Thyroid gland (tissue), 4 donors: ENCODE data around the gene ZNF490. TPM values are rescaled to one million over a fixed set of nuclear protein-coding genes. Genes with fewer than 3 reads are reported as not detected.

Experiments used
- DNase-seq, 2 donors: peaks; one replicate each; pipeline ENCODE4 v3.0.0-alpha.2; 2019
- H3K27ac ChIP-seq, 3 donors: fragments of 200-600 bp; sonication (generic); 1 replicate in 2 of 3; 2 replicates in 1 of 3; pipeline ENCODE4 v1.5.1; 2016 to 2019; ENCODE audit warnings: mild to moderate bottlenecking in 1 of 3, moderate library complexity in 1 of 3
- H3K27me3 ChIP-seq: fragments of 200-600 bp; sonication (generic); one replicate; pipeline ENCODE4 v1.5.1; 2019
- H3K36me3 ChIP-seq, 2 donors: fragments of 200-600 bp; sonication (generic); one replicate each; pipeline ENCODE4 v1.5.1; 2016 to 2019
- H3K4me1 ChIP-seq, 2 donors: fragments of 200-600 bp; sonication (generic); one replicate each; pipeline ENCODE4 v1.5.1; 2017 to 2019
- H3K4me3 ChIP-seq, 3 donors: fragments of 200-600 bp; sonication (generic); replicated peaks in 1 of 3; 1 replicate in 2 of 3; 2 replicates in 1 of 3; pipeline ENCODE4 v1.5.1; 2016; ENCODE audit warnings: mild to moderate bottlenecking in 1 of 3
- H3K9me3 ChIP-seq: fragments of 200-600 bp; sonication (generic); one replicate; pipeline ENCODE4 v1.5.1; 2017
- CTCF ChIP-seq, 6 experiments: fragments of 200-600 bp in 3 of 6; fragments of 450-650 bp in 3 of 6; sonication (generic) in 3 of 6; IDR thresholded peaks; one replicate each; pipeline ENCODE4 v1.5.1; 2016 to 2019; ENCODE audit warnings: antibody characterized with exemption in 6 of 6, mild to moderate bottlenecking in 2 of 6, inconsistent platforms in 1 of 6, moderate library complexity in 1 of 6
- POLR2A ChIP-seq, 2 donors: fragments of 450-650 bp; IDR thresholded peaks; one replicate each; pipeline ENCODE4 v1.6.1; 2017; ENCODE audit warnings: antibody characterized with exemption in 2 of 2, mild to moderate bottlenecking in 2 of 2, moderate library complexity in 1 of 2
- WGBS, 2 donors: methylation state at CpG; one replicate each; pipeline ENCODE4 v1.1.5; 2017; 5-methylcytosine and 5-hydroxymethylcytosine counted together
- intact Hi-C: fragments of 100-400 bp; cut with DNase I; formaldehyde crosslinking; loops from one replicate; pipeline ENCODE4 v1.15.1; 2023
- total RNA-seq, 4 donors: library from RNA; depleted of rRNA; stranded (reverse); fragments of >200 nt; gene quantifications; one replicate each; pipeline ENCODE4 v1.2.3, GENCODE V29; 2016

The ZNF490 gene
- total RNA-seq, 4 donors from 2014 or later, result 11.3 to 28.9 (median 17.5) TPM

GRCh38 chr19:12597594-12597993 lies 13.0 kb downstream of the ZNF490 start:
- TF ChIP-seq POLR2A (IDR thresholded peaks at IDR 0.05), result no peak
- TF ChIP-seq CTCF (IDR thresholded peaks at IDR 0.05), result no peak
- Histone ChIP-seq H3K4me3 (no peak overlapping the region), H3K9me3 (no peaks in the 10 kb centered on the region), H3K36me3 (no peaks in the 10 kb centered on the region), H3K4me1 (no peaks in the 10 kb centered on the region), H3K27ac (no peak overlapping the region), H3K27me3 (no peaks in the 10 kb centered on the region)
- DNase-seq, result no peak
- 88% methylated on average over 11 of the region's 11 CpGs for WGBS, 2 donors
- intact Hi-C loops, result no loop called here

- H3K4me1 ChIP-seq, result no peaks in the 10 kb centered on the region
- H3K27ac ChIP-seq, result no peak overlapping the region
- no peaks in the 10 kb centered on the region for H3K27me3 ChIP-seq
- 62 to 66% methylated on average over 24 to 37 of the region's 38 CpGs for WGBS, 2 donors
- TF ChIP-seq CTCF (IDR thresholded peaks at IDR 0.05), result no peak
- no peak for TF ChIP-seq POLR2A (IDR thresholded peaks at IDR 0.05)
- H3K4me3 ChIP-seq, result no peak overlapping the region
- intact Hi-C loops, result no loop called here
- H3K36me3 ChIP-seq, result no peaks in the 10 kb centered on the region
- H3K9me3 ChIP-seq, result no peaks in the 10 kb centered on the region
- DNase-seq, result peak; percentile 65 to 68
Observed at GRCh38 chr19:12596927-12597548, 13.6 kb downstream of the ZNF490 start.

- intact Hi-C loops, result no loop called here
Observed at GRCh38 chr19:12596485-12596884, 14.1 kb downstream of the ZNF490 start.

GRCh38 chr19:12581100-12581499 lies 29.5 kb downstream of the ZNF490 start:
- no peak overlapping the region for H3K4me3 ChIP-seq
- no peak for TF ChIP-seq CTCF (IDR thresholded peaks at IDR 0.05)
- TF ChIP-seq POLR2A (IDR thresholded peaks at IDR 0.05), result no peak
- intact Hi-C loops, result no loop called here
- peaks cover 20% of the 10 kb centered on the region in 2 donors for H3K36me3 ChIP-seq
- H3K27me3 ChIP-seq, result no peaks in the 10 kb centered on the region
- no peaks in the 10 kb centered on the region for H3K9me3 ChIP-seq
- peaks cover 6 to 21% of the 10 kb centered on the region in 2 donors for H3K4me1 ChIP-seq
- 91 to 97% methylated on average over 9 of the region's 9 CpGs for WGBS, 2 donors
- no peak overlapping the region for H3K27ac ChIP-seq
- no peak for DNase-seq

More at GRCh38 chr19:12596485-12596884, 14.1 kb downstream of the ZNF490 start:
- H3K4me1 ChIP-seq, result peaks cover 0 to 4% of the 10 kb centered on the region in 2 donors
- H3K9me3 ChIP-seq, result no peaks in the 10 kb centered on the region
- DNase-seq, result peak in 1 of 2 donors; percentile 11
- TF ChIP-seq CTCF (IDR thresholded peaks at IDR 0.05) (no peak), POLR2A (IDR thresholded peaks at IDR 0.05) (no peak)
- H3K36me3 ChIP-seq, result no peaks in the 10 kb centered on the region
- H3K4me3 ChIP-seq, result no peak overlapping the region
- WGBS, 2 donors, result 88 to 89% methylated on average over 11 of the region's 11 CpGs
- H3K27ac ChIP-seq, result no peak overlapping the region
- H3K27me3 ChIP-seq, result no peaks in the 10 kb centered on the region

- WGBS, 2 donors, result 95 to 98% methylated on average over 11 of the region's 11 CpGs
- intact Hi-C loops, result no loop called here
- no peak overlapping the region for H3K4me3 ChIP-seq
- H3K4me1 ChIP-seq, result peaks cover 6 to 13% of the 10 kb centered on the region in 2 donors
- TF ChIP-seq POLR2A (IDR thresholded peaks at IDR 0.05), result no peak
- TF ChIP-seq CTCF (IDR thresholded peaks at IDR 0.05), result no peak
- peaks cover 20 to 26% of the 10 kb centered on the region in 2 donors for H3K36me3 ChIP-seq
- no peak overlapping the region for H3K27ac ChIP-seq
- no peaks in the 10 kb centered on the region for H3K9me3 ChIP-seq
- DNase-seq, result no peak
- H3K27me3 ChIP-seq, result no peaks in the 10 kb centered on the region
Observed at GRCh38 chr19:12580180-12580694, 30.4 kb downstream of the ZNF490 start.
